Activated CD4-positive, alpha-beta T cell treated with anti-CD3 and anti-CD28 coated beads for 36 hours (primary cell): ENCODE data around the gene MGST2. TPM values are rescaled to one million over a fixed set of nuclear protein-coding genes. Genes with fewer than 3 reads are reported as not detected.

ENCODE experiments used
- ATAC-seq: fragments of 200-7000 bp; cut with Tn5 transposase; one replicate; pipeline ENCODE4 v1.10.0; 2021; ENCODE audit warnings: mild to moderate bottlenecking, moderate library complexity
- CTCF ChIA-PET: fragments of 350-600 bp; sonication (Branson Sonifier 250); formaldehyde crosslinking; loops from one replicate; lab custom pipeline; 2021; ENCODE audit warnings: antibody characterized with exemption; lab: Charles Lee
- POLR2A ChIA-PET: fragments of 350-600 bp; sonication (Branson Sonifier 250); formaldehyde crosslinking; loops from one replicate; lab custom pipeline; 2021; ENCODE audit warnings: antibody characterized with exemption, inconsistent platforms; lab: Charles Lee
- DNase-seq: peaks from one replicate; pipeline ENCODE4 v3.0.0-alpha.2; 2020
- H3K27ac Mint-ChIP-seq: one replicate; pipeline ENCODE4 v1.8.0; 2021; ENCODE audit warnings: mixed read lengths
- H3K27me3 Mint-ChIP-seq: one replicate; pipeline ENCODE4 v1.8.0; 2021; ENCODE audit warnings: mixed read lengths
- H3K36me3 Mint-ChIP-seq: one replicate; pipeline ENCODE4 v1.8.0; 2021; ENCODE audit warnings: low read depth, mixed read lengths
- H3K4me1 Mint-ChIP-seq: one replicate; pipeline ENCODE4 v1.8.0; 2021; ENCODE audit warnings: mixed read lengths
- H3K4me3 Mint-ChIP-seq: one replicate; pipeline ENCODE4 v1.8.0; 2021; ENCODE audit warnings: mild to moderate bottlenecking, moderate library complexity, mixed read lengths
- H3K9me3 Mint-ChIP-seq: one replicate; pipeline ENCODE4 v1.8.0; 2021; ENCODE audit warnings: low read depth, mixed read lengths
- intact Hi-C, 2 experiments: fragments of 100-400 bp; cut with DNase I in 1 of 2; cut with micrococcal nuclease in 1 of 2; formaldehyde crosslinking; loops; one replicate each; pipeline versions ENCODE4 v1.14.2 to v1.15.1; 2022 to 2024; cut with DNase I, micrococcal nuclease
- total RNA-seq, 2 experiments: library from RNA; stranded (reverse); gene quantifications; one replicate each; pipeline ENCODE4 v1.2.3, GENCODE V29; 2021

The MGST2 gene
- 10 to 100 TPM; 28.9 to 32.8 TPM for total RNA-seq

- H3K9me3 Mint-ChIP-seq, result no peaks in the 10 kb centered on the region
Measured at GRCh38 chr4:139665690-139666529, at the start of gene MGST2. TSS of gene MGST2 (plus strand) at chr4:139665819. CDS start at chr4:139666020, 201 bp downstream.

GRCh38 chr4:139617702-139618490 is 47.7 kb upstream of the MGST2 start:
- ATAC-seq (no peak), DNase-seq (no peak)
- no peak overlapping the region for H3K4me3 Mint-ChIP-seq
- no peak overlapping the region for H3K27ac Mint-ChIP-seq
- peaks cover 4% of the 10 kb centered on the region for H3K27me3 Mint-ChIP-seq
- no peaks in the 10 kb centered on the region for H3K4me1 Mint-ChIP-seq
- intact Hi-C loops, result no loop called here
- CTCF ChIA-PET, result interaction anchor here (1.1 to 3.5 kb wide), 5 partner anchors 11 to 34 kb away, joined by 3 to 13 read pairs (median 10); no protein-coding TSS in a partner anchor
- H3K36me3 Mint-ChIP-seq, result no peaks in the 10 kb centered on the region
- H3K9me3 Mint-ChIP-seq, result no peaks in the 10 kb centered on the region
- POLR2A ChIA-PET, result no interaction called here

More at GRCh38 chr4:139665690-139666529, at the start of gene MGST2:
- ChIA-PET CTCF (interaction anchor here (0.5 to 2.9 kb wide), 6 partner anchors 9 to 707 kb away, joined by 3 to 28 read pairs (median 4); partner anchors contain the start of gene SCOC), POLR2A (no interaction called here)
- Mint-ChIP-seq H3K27me3 (no peaks in the 10 kb centered on the region), H3K4me1 (peaks cover 19% of the 10 kb centered on the region), H3K36me3 (peaks cover 8% of the 10 kb centered on the region), H3K4me3 (peak within 1 kb of the TSS; percentile 89), H3K27ac (peak within 1 kb of the TSS; percentile 95)
- intact Hi-C loops, result loop anchor here in 1 of 2 experiments (1.0 kb wide), 1 partner anchor 9 kb away; no protein-coding TSS in a partner anchor
- DNase-seq, result peak; percentile 67
- peak; percentile 81 for ATAC-seq

- CTCF ChIA-PET, result interaction anchor here (0.7 to 3.4 kb wide), 10 partner anchors 9 to 624 kb away, joined by 3 to 12 read pairs (median 3); partner anchors contain the start of gene MGST2
- POLR2A ChIA-PET, result interaction anchor here (0.7 kb wide), 1 partner anchor 605 kb away, joined by 3 read pairs; no protein-coding TSS in a partner anchor
- no peaks in the 10 kb centered on the region for H3K36me3 Mint-ChIP-seq
- H3K27me3 Mint-ChIP-seq, result peaks cover 12% of the 10 kb centered on the region
- no peak overlapping the region for H3K4me3 Mint-ChIP-seq
- H3K4me1 Mint-ChIP-seq, result no peaks in the 10 kb centered on the region
- no peaks in the 10 kb centered on the region for H3K9me3 Mint-ChIP-seq
- no peak overlapping the region for H3K27ac Mint-ChIP-seq
- DNase-seq, result peak; percentile 21
- intact Hi-C loops, result no loop called here
- ATAC-seq, result peak; percentile 78
Measured at GRCh38 chr4:139619644-139620043, 46.0 kb upstream of the MGST2 start.

- H3K27ac Mint-ChIP-seq, result no peak overlapping the region
- H3K36me3 Mint-ChIP-seq, result no peaks in the 10 kb centered on the region
- ChIA-PET POLR2A (no interaction called here), CTCF (interaction anchor here (1.0 to 1.5 kb wide), 2 partner anchors 9 to 18 kb away, joined by 3 to 4 read pairs; no protein-coding TSS in a partner anchor)
- intact Hi-C loops, result no loop called here
- no peaks in the 10 kb centered on the region for H3K9me3 Mint-ChIP-seq
- H3K4me3 Mint-ChIP-seq, result no peak overlapping the region
- H3K27me3 Mint-ChIP-seq, result peaks cover 14% of the 10 kb centered on the region
- ATAC-seq (no peak), DNase-seq (no peak)
- H3K4me1 Mint-ChIP-seq, result no peaks in the 10 kb centered on the region
Measured at GRCh38 chr4:139622901-139623381, 42.7 kb upstream of the MGST2 start.

- intact Hi-C loops, result no loop called here
- no peak overlapping the region for H3K27ac Mint-ChIP-seq
- ATAC-seq, result no peak
- ChIA-PET CTCF (interaction anchor here (1.9 kb wide), 1 partner anchor 12 kb away, joined by 8 read pairs; no protein-coding TSS in a partner anchor), POLR2A (no interaction called here)
- H3K9me3 Mint-ChIP-seq, result no peaks in the 10 kb centered on the region
- no peak for DNase-seq
- H3K4me3 Mint-ChIP-seq, result no peak overlapping the region
- no peaks in the 10 kb centered on the region for H3K4me1 Mint-ChIP-seq
- no peaks in the 10 kb centered on the region for H3K36me3 Mint-ChIP-seq
- peaks cover 14% of the 10 kb centered on the region for H3K27me3 Mint-ChIP-seq
Measured at GRCh38 chr4:139624441-139625092, 41.1 kb upstream of the MGST2 start.

GRCh38 chr4:139625093-139625455 is 40.5 kb upstream of the MGST2 start:
- Mint-ChIP-seq H3K4me3 (no peak overlapping the region), H3K9me3 (no peaks in the 10 kb centered on the region), H3K27ac (no peak overlapping the region), H3K4me1 (no peaks in the 10 kb centered on the region), H3K27me3 (peaks cover 14% of the 10 kb centered on the region), H3K36me3 (no peaks in the 10 kb centered on the region)
- ChIA-PET CTCF (interaction anchor here (1.9 kb wide), 1 partner anchor 13 kb away, joined by 8 read pairs; no protein-coding TSS in a partner anchor), POLR2A (no interaction called here)
- ATAC-seq (no peak), DNase-seq (no peak)
- intact Hi-C loops, result no loop called here

GRCh38 chr4:139625482-139625881 is 40.1 kb upstream of the MGST2 start:
- ATAC-seq (no peak), DNase-seq (no peak)
- POLR2A ChIA-PET, result no interaction called here
- Mint-ChIP-seq H3K27me3 (peaks cover 14% of the 10 kb centered on the region), H3K4me3 (no peak overlapping the region), H3K9me3 (no peaks in the 10 kb centered on the region), H3K36me3 (no peaks in the 10 kb centered on the region), H3K4me1 (no peaks in the 10 kb centered on the region), H3K27ac (no peak overlapping the region)
- intact Hi-C loops, result no loop called here
- CTCF ChIA-PET, result interaction anchor here (0.6 to 1.9 kb wide), 4 partner anchors 13 to 25 kb away, joined by 3 to 8 read pairs (median 3); no protein-coding TSS in a partner anchor

GRCh38 chr4:139628184-139629012 is 37.2 kb upstream of the MGST2 start:
- POLR2A ChIA-PET, result no interaction called here
- DNase-seq (no peak), ATAC-seq (no peak)
- Mint-ChIP-seq H3K27ac (no peak overlapping the region), H3K36me3 (no peaks in the 10 kb centered on the region), H3K9me3 (no peaks in the 10 kb centered on the region), H3K4me3 (no peak overlapping the region), H3K4me1 (no peaks in the 10 kb centered on the region), H3K27me3 (peaks cover 11% of the 10 kb centered on the region)
- intact Hi-C loops, result no loop called here
- CTCF ChIA-PET, result interaction anchor here (1.0 to 1.5 kb wide), 2 partner anchors 12 to 29 kb away, joined by 3 to 5 read pairs; no protein-coding TSS in a partner anchor

GRCh38 chr4:139629436-139630125 is 36.0 kb upstream of the MGST2 start:
- DNase-seq, result no peak
- CTCF ChIA-PET, result interaction anchor here (0.6 to 0.7 kb wide), 2 partner anchors 101 to 364 kb away, joined by 3 to 4 read pairs; no protein-coding TSS in a partner anchor
- H3K27me3 Mint-ChIP-seq, result peaks cover 13% of the 10 kb centered on the region
- ATAC-seq, result no peak
- H3K9me3 Mint-ChIP-seq, result no peaks in the 10 kb centered on the region
- intact Hi-C loops, result no loop called here
- no peak overlapping the region for H3K4me3 Mint-ChIP-seq
- no peaks in the 10 kb centered on the region for H3K36me3 Mint-ChIP-seq
- no peaks in the 10 kb centered on the region for H3K4me1 Mint-ChIP-seq
- POLR2A ChIA-PET, result no interaction called here
- H3K27ac Mint-ChIP-seq, result no peak overlapping the region

- ATAC-seq (no peak), DNase-seq (no peak)
- Mint-ChIP-seq H3K4me3 (no peak overlapping the region), H3K4me1 (no peaks in the 10 kb centered on the region), H3K36me3 (no peaks in the 10 kb centered on the region), H3K27me3 (peaks cover 13% of the 10 kb centered on the region), H3K27ac (no peak overlapping the region), H3K9me3 (no peaks in the 10 kb centered on the region)
- intact Hi-C loops, result no loop called here
- POLR2A ChIA-PET, result no interaction called here
- CTCF ChIA-PET, result interaction anchor here (0.6 to 0.7 kb wide), 2 partner anchors 101 to 364 kb away, joined by 3 to 4 read pairs; no protein-coding TSS in a partner anchor
Measured at GRCh38 chr4:139630126-139630495, 35.5 kb upstream of the MGST2 start.
